H1 (cell line): ENCODE measurements around the gene RBM26. TPM values are rescaled to one million over a fixed set of nuclear protein-coding genes. Genes with fewer than 3 reads are reported as not detected.

Experiments
- CEBPB ChIP-seq: IDR thresholded peaks from 2 replicates; pipeline ENCODE4 v1.6.1; 2012; ENCODE audit warnings: low read depth, low read length
- KDM4A ChIP-seq: IDR thresholded peaks from one replicate; pipeline ENCODE4 v1.7.1; 2012; ENCODE audit warnings: low read depth, mild to moderate bottlenecking, moderate library complexity, low read length, inconsistent platforms; ENCODE audit not compliant: severe bottlenecking
- RFX5 ChIP-seq: IDR thresholded peaks from 2 replicates; pipeline ENCODE4 v1.6.1; 2011; ENCODE audit warnings: low read depth, low read length, improper control_type of control experiment, borderline replicate concordance
- TAF1 ChIP-seq: IDR thresholded peaks from 2 replicates; pipeline ENCODE4 v1.6.1; 2011; ENCODE audit warnings: mild to moderate bottlenecking, low read depth, low read length
- YY1 ChIP-seq: IDR thresholded peaks from 2 replicates; pipeline ENCODE4 v1.6.1; 2011; ENCODE audit warnings: low read depth, mild to moderate bottlenecking, low read length
- polyA plus RNA-seq, 7 experiments: library from polyadenylated mRNA; depleted of rRNA in 3 of 7; stranded (reverse) in 5 of 7; unstranded in 2 of 7; fragments of >200 nt in 5 of 7; fragments of 200-250 nt in 2 of 7; gene quantifications; 1 replicate in 5 of 7; 2 replicates in 1 of 7; 4 replicates in 1 of 7; pipeline versions ENCODE4 v1.2.1 to v1.2.3, GENCODE V29; 2011 to 2013; ENCODE audit warnings: missing spikeins in 2 of 7, mixed read lengths in 2 of 7
- total RNA-seq: library from RNA; stranded (reverse); fragmentation: NEBNext Ultra II Directional; extraction: Animal tissue kit (Norgen Biotek cat#: 25700); gene quantifications from 2 replicates; pipeline ENCODE4 v1.2.1, GENCODE V29; 2021

RBM26 gene
- total and polyA plus RNA-seq, 2 of the 8 experiments (the other 6 are each of a cell fraction or from before 2014, with no cell fraction given): 20.3 to 65.5 TPM

DNA sequence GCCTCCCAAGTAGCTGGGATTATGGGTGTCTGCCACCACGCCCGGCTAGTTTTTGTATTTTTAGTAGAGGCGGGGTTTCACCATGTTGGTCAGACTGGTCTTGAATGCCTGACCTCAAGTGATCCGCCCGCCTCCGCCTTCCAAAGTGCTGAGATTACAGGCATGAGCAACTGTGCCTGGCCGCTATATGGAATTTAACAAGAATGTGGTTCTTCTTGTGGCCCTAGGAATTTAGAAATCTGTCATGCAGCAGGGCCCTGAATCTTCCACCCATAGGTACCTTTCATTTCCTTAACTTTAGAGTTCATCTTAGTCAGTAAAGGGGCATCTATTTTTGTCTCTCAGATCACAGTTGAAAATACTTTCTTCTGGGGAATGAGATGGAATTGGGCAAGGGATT, 49.3 kb upstream of the RBM26 start (continued):
- no peak for TF ChIP-seq TAF1
- no peak for TF ChIP-seq CEBPB
- TF ChIP-seq KDM4A: no peak
- TF ChIP-seq RFX5: no peak
- no peak for TF ChIP-seq YY1
